ENCODE data around the gene SMAD2.
"Not testable (repeated sequence)": the region's sequence is repeated elsewhere in the genome, so short reads cannot be mapped to it uniquely, and the experiment has no call there.

Gene SMAD2

GRCh38 chr18:47781561-47781960 is 148.9 kb downstream of the SMAD2 start:
- DNase-seq, result no peak

- no peak for DNase-seq
Measured at GRCh38 chr18:47780011-47780725, 150.3 kb downstream of the SMAD2 start.

DNA sequence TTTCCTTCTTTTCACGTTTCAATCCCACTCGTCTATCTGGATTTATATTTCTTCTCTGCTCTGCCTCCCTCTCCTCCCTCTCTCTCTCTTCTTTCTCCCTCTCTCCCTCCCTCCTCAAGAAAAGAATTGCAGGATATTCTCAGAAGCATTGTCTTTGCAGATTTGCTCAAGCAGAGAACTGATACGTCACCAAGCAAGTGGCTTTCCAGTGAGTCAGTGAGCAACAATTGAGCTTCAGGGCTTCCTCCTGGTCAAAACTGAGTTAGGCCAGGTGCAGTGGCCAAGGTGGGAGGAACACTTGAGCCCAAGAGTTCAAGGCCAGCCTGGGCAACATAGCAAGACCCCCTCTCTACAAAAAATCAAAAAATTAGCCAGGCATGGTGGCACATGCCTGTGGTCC is 151.1 kb downstream of the SMAD2 start:
- DNase-seq, result no peak

GRCh38 chr18:47777626-47778025 is 152.8 kb downstream of the SMAD2 start:
- DNase-seq, result peak; percentile 48

GRCh38 chr18:47775961-47776360 is 154.5 kb downstream of the SMAD2 start:
- DNase-seq, result no peak

DNA sequence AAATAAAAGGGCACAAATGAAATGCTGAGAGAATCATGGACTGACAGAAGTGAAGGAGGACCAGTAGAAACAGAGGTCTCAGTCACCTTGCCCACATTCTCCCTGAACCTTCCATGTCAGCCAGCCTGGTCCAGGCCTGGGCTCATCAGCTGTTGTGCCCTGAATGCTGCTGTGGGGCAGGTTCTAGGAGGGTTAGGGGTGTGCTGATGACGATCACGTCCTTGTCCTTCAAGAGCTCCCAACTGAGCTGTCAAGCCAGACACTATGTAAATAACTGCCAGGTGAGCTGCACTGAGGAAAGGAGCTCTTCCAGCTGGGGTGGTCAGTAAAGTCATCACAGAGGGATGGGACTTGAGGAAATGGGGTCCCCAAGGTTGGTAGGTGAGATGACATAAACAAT is 156.5 kb downstream of the SMAD2 start:
- DNase-seq, result no peak

DNA sequence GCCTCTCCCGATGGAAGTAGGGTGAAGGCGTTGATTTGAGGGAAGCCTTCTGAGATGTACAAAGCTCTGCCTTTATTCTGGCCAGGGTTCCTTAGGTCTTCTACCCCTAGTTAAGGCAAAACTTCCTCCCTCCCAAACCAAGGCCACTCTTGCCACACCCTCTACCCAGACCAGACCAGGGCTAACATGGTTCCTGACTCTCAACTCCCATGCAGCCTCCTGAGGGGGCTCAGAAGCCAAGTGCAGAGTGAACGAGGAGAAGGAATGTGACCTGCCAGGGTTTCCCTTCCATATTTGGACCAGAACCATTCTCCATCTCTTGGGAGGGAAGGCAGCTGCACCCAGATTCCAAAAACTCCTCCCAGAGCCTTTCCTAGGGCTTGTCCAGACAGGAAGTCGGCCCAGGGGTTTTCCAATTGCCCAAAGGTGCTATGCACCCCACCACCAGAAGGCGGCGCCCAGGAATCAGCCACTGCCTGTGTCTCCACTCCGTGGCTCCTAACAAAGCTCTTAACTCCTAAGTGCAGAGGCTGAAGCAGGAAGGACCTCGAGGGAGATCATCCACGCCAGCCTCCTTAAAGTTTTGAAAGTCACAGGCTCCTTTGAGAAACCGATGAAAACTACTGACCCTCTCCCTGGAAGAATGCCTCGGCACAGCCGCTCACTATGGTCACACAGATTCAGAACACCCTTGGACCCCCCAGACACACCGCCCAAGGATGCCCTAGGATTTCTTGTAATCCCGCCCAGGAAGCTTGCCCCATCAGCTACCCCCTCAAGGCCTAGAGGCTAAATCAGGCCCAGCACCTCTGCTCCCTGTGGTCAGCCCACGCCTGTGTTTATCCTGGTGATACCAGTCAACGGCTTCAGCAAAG is 157.8 kb downstream of the SMAD2 start:
- peak; percentile 70 for DNase-seq

DNA sequence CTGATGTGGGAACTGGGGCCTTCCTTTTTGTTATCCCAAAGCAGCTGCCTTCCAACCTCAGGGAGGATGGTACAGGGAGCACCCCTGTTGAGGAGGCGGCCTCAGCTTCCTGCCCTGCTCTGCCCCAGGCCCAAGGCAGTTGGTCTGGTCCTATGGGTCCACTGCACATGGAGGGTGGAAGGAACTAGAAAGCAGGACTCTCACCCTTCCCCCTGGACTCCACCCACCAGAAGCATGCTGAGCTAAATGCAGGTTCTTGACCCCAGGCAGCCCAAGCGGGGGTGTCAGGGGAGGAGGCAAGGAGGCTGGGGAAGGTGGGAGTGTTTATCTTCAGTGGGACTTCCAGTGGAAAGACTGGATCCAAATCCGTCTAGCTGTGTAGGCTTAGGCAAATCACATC is 158.5 kb downstream of the SMAD2 start:
- DNase-seq, result no peak

DNA sequence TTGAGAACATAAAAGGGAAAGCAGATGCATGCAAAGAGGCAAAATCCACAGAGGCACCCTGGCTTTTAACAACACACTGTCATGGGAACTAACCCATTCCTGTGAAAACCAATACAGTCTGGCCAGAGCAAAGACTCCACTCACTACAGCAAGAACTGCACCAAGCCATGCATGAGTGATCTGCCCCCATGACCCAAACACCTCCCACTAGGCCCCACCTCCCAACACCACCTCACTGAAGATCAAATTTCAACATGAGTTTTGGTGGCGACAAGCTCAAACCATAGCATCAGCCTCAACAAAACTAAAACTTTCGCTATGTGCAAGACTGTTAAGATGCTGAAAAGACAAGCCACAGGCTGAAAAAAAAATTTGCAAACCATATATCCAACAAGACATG is 162.8 kb downstream of the SMAD2 start:
- DNase-seq, result no peak

DNA sequence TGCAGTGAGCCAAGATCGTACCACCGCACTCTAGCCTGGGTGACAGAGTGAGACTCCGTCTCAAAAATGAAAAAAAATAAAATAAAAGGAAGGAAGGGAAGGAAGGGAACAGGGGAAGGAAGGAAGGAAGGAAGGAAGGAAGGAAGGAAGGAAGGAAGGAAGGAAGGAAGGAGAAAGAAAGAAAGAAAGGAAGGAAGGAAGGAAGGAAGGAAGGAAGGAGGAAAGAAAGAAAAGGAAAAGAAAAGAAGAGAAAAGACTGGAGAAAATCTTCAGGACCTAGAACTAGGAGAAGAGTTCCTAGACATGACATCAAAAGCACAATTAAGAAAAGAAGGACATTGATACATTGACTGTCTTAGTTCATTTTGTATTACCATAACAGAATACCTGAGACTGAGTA is 163.3 kb downstream of the SMAD2 start:
- not testable (repeated sequence) for DNase-seq
